Fibroblast of villous mesenchyme (primary cell): ENCODE data around the gene DTD2. TPM values are rescaled to one million over a fixed set of nuclear protein-coding genes. Genes with fewer than 3 reads are reported as not detected.
"Not testable (repeated sequence)": the region's sequence is repeated elsewhere in the genome, so short reads cannot be mapped to it uniquely, and the experiment has no call there.

Source experiments
- DNase-seq: peaks from one replicate; pipeline ENCODE4 v3.0.0-alpha.2; 2010; ENCODE audit warnings: low read depth
- H3K4me3 ChIP-seq: 2 replicates; pipeline ENCODE4 v1.5.1; 2011; ENCODE audit warnings: low read depth, mild to moderate bottlenecking, low read length
- CTCF ChIP-seq: IDR thresholded peaks from 2 replicates; pipeline ENCODE4 v1.5.1; 2012; ENCODE audit warnings: low read depth, mild to moderate bottlenecking, low read length; ENCODE audit not compliant: insufficient read depth
- total RNA-seq: library from RNA; depleted of rRNA; stranded (reverse); fragments of >200 nt; gene quantifications from 2 replicates; pipeline ENCODE4 v1.2.3, GENCODE V29; 2012

Gene DTD2
- total RNA-seq, 1 donor, result 68.2 TPM

- DNase-seq, result peak; percentile 49
- H3K4me3 ChIP-seq, result no peak overlapping the region
- TF ChIP-seq CTCF, result no peak
Measured at GRCh38 chr14:31465111-31465510, 7.8 kb upstream of the DTD2 start.

GRCh38 chr14:31462450-31462849 is 5.1 kb upstream of the DTD2 start:
- not testable (repeated sequence) for H3K4me3 ChIP-seq, DNase-seq

GRCh38 chr14:31461545-31461944 is 4.2 kb upstream of the DTD2 start:
- H3K4me3 ChIP-seq, result no peak overlapping the region
- no peak for DNase-seq
- TF ChIP-seq CTCF, result no peak

GRCh38 chr14:31457665-31458659 is 656 bp upstream of the DTD2 start:
- peak; percentile 31 for DNase-seq
- no peak for TF ChIP-seq CTCF
- H3K4me3 ChIP-seq, result peak overlapping the region; percentile 68

- H3K4me3 ChIP-seq, result no peak overlapping the region
- TF ChIP-seq CTCF, result peak; percentile 60
- DNase-seq, result peak; percentile 53
Measured at GRCh38 chr14:31449971-31450610, 7.2 kb downstream of the DTD2 start.

- no peak overlapping the region for H3K4me3 ChIP-seq
- no peak for TF ChIP-seq CTCF
- DNase-seq, result no peak
Measured at GRCh38 chr14:31449136-31449535, 8.2 kb downstream of the DTD2 start.

GRCh38 chr14:31445703-31446102 is 11.6 kb downstream of the DTD2 start:
- H3K4me3 ChIP-seq, result no peak overlapping the region
- DNase-seq, result no peak
- TF ChIP-seq CTCF, result no peak
